ENCODE measurements around the gene NAA16.
A peak's percentile ranks its signal among the peaks of the same experiment; 100 is the strongest.
"Not testable (repeated sequence)": the region's sequence is repeated elsewhere in the genome, so short reads cannot be mapped to it uniquely, and the experiment has no call there.

Gene NAA16

GRCh38 chr13:41310963-41311405, at the start of gene NAA16:
TSS of gene NAA16 (plus strand) at chr13:41311267. CDS start at chr13:41311529, 262 bp downstream.
- no peak for TF ChIP-seq ZNF274 (IDR thresholded peaks at IDR 0.05; ENCODE audit: low read depth, low read length)

GRCh38 chr13:41263261-41263971, 47.7 kb upstream of the NAA16 start, which contains the start of gene MTRF1:
TSS of gene MTRF1 (minus strand) at chr13:41263576. CDS start at chr13:41260907, 2,669 bp downstream.
- TF ChIP-seq ZNF274 (IDR thresholded peaks at IDR 0.05; ENCODE audit: low read depth, low read length) = no peak
- peak within 1 kb of the TSS; percentile 98 for H3K4me3 ChIP-seq (ENCODE audit: low read length)

More at GRCh38 chr13:41310963-41311405, at the start of gene NAA16:
- peak within 1 kb of the TSS; percentile 76 for H3K4me3 ChIP-seq (ENCODE audit: low read length)

GRCh38 chr13:41267106-41267505, 44.0 kb upstream of the NAA16 start:
- no peak for TF ChIP-seq ZNF274 (IDR thresholded peaks at IDR 0.05; ENCODE audit: low read depth, low read length)
- H3K4me3 ChIP-seq (ENCODE audit: low read length) = no peak overlapping the region

- no peak for TF ChIP-seq ZNF274 (IDR thresholded peaks at IDR 0.05; ENCODE audit: low read depth, low read length)
- H3K4me3 ChIP-seq (ENCODE audit: low read length) = no peak overlapping the region
Measured at GRCh38 chr13:41268764-41269163, 42.3 kb upstream of the NAA16 start.

- no peak for TF ChIP-seq ZNF274 (IDR thresholded peaks at IDR 0.05; ENCODE audit: low read depth, low read length)
- peak overlapping the region; percentile 26; the same call in 1 of the 2 replicates for H3K4me3 ChIP-seq (ENCODE audit: low read length)
Measured at GRCh38 chr13:41271456-41272285, 39.4 kb upstream of the NAA16 start.

- TF ChIP-seq ZNF274 (IDR thresholded peaks at IDR 0.05; ENCODE audit: low read depth, low read length) = no peak
- no peak overlapping the region for H3K4me3 ChIP-seq (ENCODE audit: low read length)
Measured at GRCh38 chr13:41273831-41274441, 37.1 kb upstream of the NAA16 start.

GRCh38 chr13:41274881-41275280, 36.2 kb upstream of the NAA16 start:
- H3K4me3 ChIP-seq (ENCODE audit: low read length) = no peak overlapping the region
- no peak for TF ChIP-seq ZNF274 (IDR thresholded peaks at IDR 0.05; ENCODE audit: low read depth, low read length)

- no peak overlapping the region for H3K4me3 ChIP-seq (ENCODE audit: low read length)
- TF ChIP-seq ZNF274 (IDR thresholded peaks at IDR 0.05; ENCODE audit: low read depth, low read length) = no peak
Measured at GRCh38 chr13:41276824-41277223, 34.2 kb upstream of the NAA16 start.

- H3K4me3 ChIP-seq (ENCODE audit: low read length) = not testable (repeated sequence)
Measured at GRCh38 chr13:41279156-41279555, 31.9 kb upstream of the NAA16 start.

GRCh38 chr13:41282129-41282571, 28.9 kb upstream of the NAA16 start:
- no peak overlapping the region for H3K4me3 ChIP-seq (ENCODE audit: low read length)
- TF ChIP-seq ZNF274 (IDR thresholded peaks at IDR 0.05; ENCODE audit: low read depth, low read length) = no peak

- TF ChIP-seq ZNF274 (IDR thresholded peaks at IDR 0.05; ENCODE audit: low read depth, low read length) = no peak
- no peak overlapping the region for H3K4me3 ChIP-seq (ENCODE audit: low read length)
Measured at GRCh38 chr13:41284512-41285288, 26.4 kb upstream of the NAA16 start.

GRCh38 chr13:41286370-41286769, 24.7 kb upstream of the NAA16 start:
- H3K4me3 ChIP-seq (ENCODE audit: low read length) = no peak overlapping the region
- TF ChIP-seq ZNF274 (IDR thresholded peaks at IDR 0.05; ENCODE audit: low read depth, low read length) = no peak

GRCh38 chr13:41289463-41289881, 21.6 kb upstream of the NAA16 start:
- no peak overlapping the region for H3K4me3 ChIP-seq (ENCODE audit: low read length)
- TF ChIP-seq ZNF274 (IDR thresholded peaks at IDR 0.05; ENCODE audit: low read depth, low read length) = no peak

- H3K4me3 ChIP-seq (ENCODE audit: low read length) = no peak overlapping the region
- no peak for TF ChIP-seq ZNF274 (IDR thresholded peaks at IDR 0.05; ENCODE audit: low read depth, low read length)
Measured at GRCh38 chr13:41291246-41291645, 19.8 kb upstream of the NAA16 start.
